Measurements from ENCODE around the gene COL5A1. TPM values are rescaled to one million over a fixed set of nuclear protein-coding genes. Genes with fewer than 3 reads are reported as not detected.
"Not testable (repeated sequence)": the region's sequence is repeated elsewhere in the genome, so short reads cannot be mapped to it uniquely, and the experiment has no call there.

COL5A1 gene
- total RNA-seq, 1 donor from 2014 or later = 0.14 TPM

GRCh38 chr9:134847752-134848432, 206.3 kb downstream of the COL5A1 start:
- intact Hi-C loops (cut with micrococcal nuclease) = no loop called here

- intact Hi-C loops (cut with micrococcal nuclease) = no loop called here
Observed at GRCh38 chr9:134848504-134848903, 206.9 kb downstream of the COL5A1 start.

- intact Hi-C loops (cut with micrococcal nuclease) = no loop called here
Observed at GRCh38 chr9:134850611-134851010, 209.0 kb downstream of the COL5A1 start.

- intact Hi-C loops (cut with micrococcal nuclease) = no loop called here
Observed at GRCh38 chr9:134851020-134851419, 209.4 kb downstream of the COL5A1 start.

- intact Hi-C loops (cut with micrococcal nuclease) = no loop called here
Observed at GRCh38 chr9:134852906-134853654, 211.5 kb downstream of the COL5A1 start.

GRCh38 chr9:134853893-134854292, 212.3 kb downstream of the COL5A1 start:
- intact Hi-C loops (cut with micrococcal nuclease) = no loop called here

GRCh38 chr9:134854541-134854981, 213.0 kb downstream of the COL5A1 start:
- intact Hi-C loops (cut with micrococcal nuclease) = no loop called here

- intact Hi-C loops (cut with micrococcal nuclease) = no loop called here
Observed at GRCh38 chr9:134855231-134855899, 213.8 kb downstream of the COL5A1 start.

GRCh38 chr9:134855900-134856377, 214.3 kb downstream of the COL5A1 start:
- intact Hi-C loops (cut with micrococcal nuclease) = no loop called here

- intact Hi-C loops (cut with micrococcal nuclease) = not testable (repeated sequence)
Observed at GRCh38 chr9:134857451-134857850, 215.8 kb downstream of the COL5A1 start.

- intact Hi-C loops (cut with micrococcal nuclease) = no loop called here
Observed at GRCh38 chr9:134858051-134858841, 216.6 kb downstream of the COL5A1 start.

GRCh38 chr9:134860510-134860909, 218.9 kb downstream of the COL5A1 start:
- intact Hi-C loops (cut with micrococcal nuclease) = no loop called here

GRCh38 chr9:134861595-134862334, 220.2 kb downstream of the COL5A1 start:
- intact Hi-C loops (cut with micrococcal nuclease) = no loop called here

- intact Hi-C loops (cut with micrococcal nuclease) = no loop called here
Observed at GRCh38 chr9:134863306-134863902, 221.8 kb downstream of the COL5A1 start.

GRCh38 chr9:134863941-134864820, 222.6 kb downstream of the COL5A1 start:
- intact Hi-C loops (cut with micrococcal nuclease) = no loop called here

GRCh38 chr9:134864821-134865190, 223.2 kb downstream of the COL5A1 start:
- intact Hi-C loops (cut with micrococcal nuclease) = no loop called here

- intact Hi-C loops (cut with micrococcal nuclease) = no loop called here
Observed at GRCh38 chr9:134867917-134868750, 226.5 kb downstream of the COL5A1 start.

Measured in T-helper 2 cell treated with Interferon-gamma antibody and Interleukin-4, amounts not matched to agents 100 ng/mL and 5 ng/mL, for 36 hours (primary cell).